ENCODE data around the gene KLC4.

DNA sequence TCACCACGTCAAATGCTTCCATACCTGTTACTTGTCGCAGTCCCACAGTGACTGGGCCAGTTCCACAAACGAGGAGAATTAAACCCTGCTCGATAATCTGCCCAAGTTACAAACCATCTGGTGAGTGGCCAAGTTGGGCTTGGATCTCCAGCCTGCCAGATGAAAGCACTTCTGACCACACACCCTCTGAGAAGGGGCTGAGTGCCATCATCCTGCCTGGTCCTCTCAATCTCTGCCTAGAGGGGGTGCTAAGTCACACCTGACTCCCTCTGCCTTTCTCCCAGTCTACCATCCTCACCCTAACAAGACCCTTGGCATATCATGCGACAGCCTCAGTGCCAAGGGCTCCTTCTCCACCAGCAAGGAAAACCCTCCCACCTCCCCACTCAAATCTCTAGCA lies 22.2 kb upstream of the KLC4 start:
- TF ChIP-seq CTCF (IDR thresholded peaks at IDR 0.05; ENCODE audit: low read length): no peak
- TF ChIP-seq EZH2 (IDR thresholded peaks at IDR 0.05; ENCODE audit: borderline replicate concordance, low read length): no peak
